HG03103 (cell line): ENCODE measurements around the gene UPF2.

Experiments used
- ATAC-seq: cut with Tn5 transposase; IDR thresholded peaks from one replicate; pipeline ENCODE4 v1.9.1; 2021; ENCODE audit warnings: low read depth; ENCODE audit not compliant: unreplicated experiment

UPF2 gene

GRCh38 chr10:11870900-11871400, 171.7 kb downstream of the UPF2 start:
- ATAC-seq: no peak

DNA sequence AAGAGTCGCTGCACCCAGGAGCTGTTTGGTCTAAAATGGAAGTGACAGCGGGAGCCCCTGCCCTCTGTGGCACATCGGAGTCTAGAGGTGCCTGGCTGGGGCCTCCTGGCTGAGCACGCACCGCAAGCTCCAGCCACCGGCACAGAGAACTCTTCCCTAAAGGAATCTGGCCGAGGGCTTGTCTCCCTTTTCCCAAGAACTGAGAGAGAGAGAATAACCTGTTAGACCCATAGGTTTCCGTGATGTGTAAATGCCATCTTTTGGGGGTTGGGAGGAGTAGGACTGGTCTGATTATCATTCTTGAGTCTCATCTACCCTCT, 172.2 kb downstream of the UPF2 start:
- no peak for ATAC-seq
